ENCODE measurements around the gene AHCYL1.

- TF ChIP-seq POLR2AphosphoS5 (IDR thresholded peaks at IDR 0.05) (no peak), CTCF (IDR thresholded peaks at IDR 0.05) (no peak)
Measured at GRCh38 chr1:110049801-110050601, 65.4 kb downstream of the AHCYL1 start.

All from stomach (tissue), 4 donors.